Spleen (tissue), 11 donors: ENCODE results near the gene ACBD6. TPM values are rescaled to one million over a fixed set of nuclear protein-coding genes. Genes with fewer than 3 reads are reported as not detected.

Experiments used
- DNase-seq: peaks from one replicate; pipeline ENCODE4 v3.0.0-alpha.2; 2020
- H3K27ac ChIP-seq, 8 donors: fragments of 200-600 bp; sonication (generic) in 7 of 8; 1 replicate in 4 of 8; 2 replicates in 4 of 8; pipeline versions ENCODE4 v1.5.0 to v1.8.0; 2016 to 2021; ENCODE audit warnings: inconsistent platforms in 4 of 8, mild to moderate bottlenecking in 4 of 8, moderate library complexity in 1 of 8
- H3K27me3 ChIP-seq, 7 donors: fragments of 200-600 bp; sonication (generic) in 6 of 7; replicated peaks in 1 of 7; 1 replicate in 4 of 7; 2 replicates in 3 of 7; pipeline versions ENCODE4 v1.5.0 to v1.8.0; 2016 to 2021; ENCODE audit warnings: inconsistent platforms in 3 of 7, mild to moderate bottlenecking in 1 of 7
- H3K36me3 ChIP-seq, 6 donors: fragments of 200-600 bp; sonication (generic) in 5 of 6; 1 replicate in 4 of 6; 2 replicates in 2 of 6; pipeline versions ENCODE4 v1.5.0 to v1.8.0; 2016 to 2021; ENCODE audit warnings: inconsistent platforms in 2 of 6
- H3K4me1 ChIP-seq, 6 donors: fragments of 200-600 bp; sonication (generic) in 5 of 6; 1 replicate in 3 of 6; 2 replicates in 3 of 6; pipeline versions ENCODE4 v1.5.0 to v1.8.0; 2016 to 2021; ENCODE audit warnings: inconsistent platforms in 3 of 6
- H3K4me3 ChIP-seq, 8 donors: fragments of 200-600 bp; sonication (generic) in 7 of 8; 1 replicate in 4 of 8; 2 replicates in 4 of 8; pipeline versions ENCODE4 v1.5.0 to v1.8.0; 2016 to 2021; ENCODE audit warnings: inconsistent platforms in 4 of 8, mild to moderate bottlenecking in 4 of 8, moderate library complexity in 2 of 8
- H3K9me3 ChIP-seq, 8 donors: fragments of 200-600 bp; sonication (generic) in 7 of 8; 1 replicate in 4 of 8; 2 replicates in 4 of 8; pipeline versions ENCODE4 v1.5.0 to v1.8.0; 2016 to 2021; ENCODE audit warnings: inconsistent platforms in 4 of 8
- CTCF ChIP-seq, 11 experiments: fragments of 200-600 bp in 7 of 11; fragments of 450-650 bp in 4 of 11; sonication (generic) in 4 of 11; IDR thresholded peaks in 8 of 11; conservative IDR thresholded peaks in 3 of 11; 1 replicate in 7 of 11; 2 replicates in 4 of 11; pipeline versions ENCODE4 v1.4.0 to v1.8.0; 2016 to 2021; ENCODE audit warnings: antibody characterized with exemption in 11 of 11, inconsistent platforms in 4 of 11, mild to moderate bottlenecking in 1 of 11
- POLR2A ChIP-seq, 3 donors: fragments of 450-650 bp; IDR thresholded peaks; one replicate each; pipeline ENCODE4 v1.5.1; 2017; ENCODE audit warnings: antibody characterized with exemption in 3 of 3, mild to moderate bottlenecking in 1 of 3
- POLR2AphosphoS5 ChIP-seq, 3 donors: sonication (generic); formaldehyde crosslinking; IDR thresholded peaks; one replicate each; pipeline ENCODE4 v1.5.1; 2017; ENCODE audit warnings: antibody characterized with exemption in 3 of 3
- WGBS, 5 donors: extraction: QIAGEN DNeasy Blood & Tissue Kit in 3 of 5; methylation state at CpG; one replicate each; pipeline versions ENCODE4 v1.1.5 to v1.1.7; 2013 to 2018; 5-methylcytosine and 5-hydroxymethylcytosine counted together
- intact Hi-C: fragments of 100-400 bp; cut with DNase I; formaldehyde crosslinking; loops from one replicate; pipeline ENCODE4 v1.15.0; 2023; ENCODE audit warnings: low total_unique reads
- polyA plus RNA-seq, 3 donors: library from polyadenylated mRNA; stranded (reverse); fragments of 200-250 nt; gene quantifications; one replicate each; pipeline ENCODE4 v1.2.1, GENCODE V29; 2013
- total RNA-seq, 7 donors: library from RNA; depleted of rRNA in 3 of 7; stranded (reverse); fragments of >200 nt in 3 of 7; fragmentation: NEBNext Ultra II Directional in 4 of 7; extraction: Animal tissue kit (Norgen Biotek cat#: 25700) in 4 of 7; gene quantifications; one replicate each; pipeline versions ENCODE4 v1.1.0 to v1.2.1, GENCODE V29; 2016 to 2021
- donor health status: healthy with polysubstance abuse.
- donor health status: DM: no; HTN: no; CAD: no; lungs with moderate emphysema.
- donor health status: DM: no; HTN: no; CAD: no.
- donor health status: Bipolar disorder and iron deficiency.
- donor health status: healthy.
- donor health status: DM: no; HTN: no; CAD: no.
- donor health status: DM: yes; HTN: yes; CAD: no.

ACBD6 gene
- total and polyA plus RNA-seq, 10 donors = 27.2 to 62.9 (median 38.3) TPM

- DNase-seq = no peak
- H3K36me3 ChIP-seq = peaks cover 0 to 65% (median 3%) of the 10 kb centered on the region in 6 donors
- WGBS, 5 donors = 96 to 100% (median 98%) methylated on average over 1 to 5 of the region's 5 CpGs
These were observed 226.7 kb downstream of the ACBD6 start for GRCh38 chr1:180275726-180276125.

GRCh38 chr1:180274221-180274620 lies 228.2 kb downstream of the ACBD6 start:
- no peaks in the 10 kb centered on the region for H3K9me3 ChIP-seq
- H3K27me3 ChIP-seq = no peaks in the 10 kb centered on the region
- no peak overlapping the region for H3K27ac ChIP-seq
- H3K4me3 ChIP-seq = no peak overlapping the region
- WGBS, 5 donors = 96 to 99% (median 99%) methylated on average over 8 to 11 of the region's 11 CpGs
- H3K36me3 ChIP-seq = peaks cover 0 to 51% (median 3%) of the 10 kb centered on the region in 6 donors
- peaks cover 0 to 15% (median 7%) of the 10 kb centered on the region in 6 donors for H3K4me1 ChIP-seq
- intact Hi-C loops = no loop called here
- no peak for DNase-seq
- no peak for TF ChIP-seq POLR2AphosphoS5 (IDR thresholded peaks at IDR 0.05)
- no peak for TF ChIP-seq CTCF (IDR thresholded peaks at IDR 0.05 in 8 of 11, conservative IDR thresholded peaks at IDR 0.05 in 3 of 11)

More at GRCh38 chr1:180275726-180276125, 226.7 kb downstream of the ACBD6 start:
- intact Hi-C loops = no loop called here
- Histone ChIP-seq H3K27ac (no peak overlapping the region), H3K27me3 (no peaks in the 10 kb centered on the region), H3K9me3 (no peaks in the 10 kb centered on the region), H3K4me1 (peaks cover 0 to 27% (median 9%) of the 10 kb centered on the region in 6 donors), H3K4me3 (no peak overlapping the region)
- TF ChIP-seq POLR2AphosphoS5 (IDR thresholded peaks at IDR 0.05) (no peak), CTCF (IDR thresholded peaks at IDR 0.05 in 8 of 11, conservative IDR thresholded peaks at IDR 0.05 in 3 of 11) (no peak), POLR2A (IDR thresholded peaks at IDR 0.05) (no peak)

GRCh38 chr1:180273066-180273465 lies 229.3 kb downstream of the ACBD6 start:
- Histone ChIP-seq H3K36me3 (peaks cover 0 to 48% (median 3%) of the 10 kb centered on the region in 6 donors), H3K27me3 (no peaks in the 10 kb centered on the region), H3K9me3 (no peaks in the 10 kb centered on the region), H3K27ac (no peak overlapping the region), H3K4me3 (no peak overlapping the region), H3K4me1 (peaks cover 0 to 4% (median 2%) of the 10 kb centered on the region in 6 donors)
- intact Hi-C loops = no loop called here
- DNase-seq = no peak
- no peak for TF ChIP-seq CTCF (IDR thresholded peaks at IDR 0.05 in 8 of 11, conservative IDR thresholded peaks at IDR 0.05 in 3 of 11)
- no peak for TF ChIP-seq POLR2A (IDR thresholded peaks at IDR 0.05)
- 88 to 100% (median 93%) methylated on average over 2 of the region's 2 CpGs for WGBS, 5 donors

GRCh38 chr1:180272395-180272794 lies 230.0 kb downstream of the ACBD6 start:
- Histone ChIP-seq H3K27me3 (no peaks in the 10 kb centered on the region), H3K27ac (no peak overlapping the region), H3K4me1 (peaks cover 0 to 4% (median 0%) of the 10 kb centered on the region in 6 donors), H3K9me3 (no peaks in the 10 kb centered on the region), H3K4me3 (no peak overlapping the region), H3K36me3 (peaks cover 0 to 48% (median 3%) of the 10 kb centered on the region in 6 donors)
- intact Hi-C loops = no loop called here
- 91 to 98% (median 96%) methylated on average over 4 of the region's 4 CpGs for WGBS, 5 donors
- no peak for DNase-seq
- no peak for TF ChIP-seq POLR2AphosphoS5 (IDR thresholded peaks at IDR 0.05)
- TF ChIP-seq CTCF (IDR thresholded peaks at IDR 0.05 in 8 of 11, conservative IDR thresholded peaks at IDR 0.05 in 3 of 11) = no peak
- TF ChIP-seq POLR2A (IDR thresholded peaks at IDR 0.05) = no peak
